Keratinocyte (primary cell): ENCODE measurements around the gene ABI1. TPM values are rescaled to one million over a fixed set of nuclear protein-coding genes. Genes with fewer than 3 reads are reported as not detected.

ENCODE experiments used
- DNase-seq: peaks from one replicate; pipeline ENCODE4 v3.0.0-alpha.2; 2011; ENCODE audit warnings: low read depth, missing footprints, low spot score
- FAIRE-seq: peaks from 2 replicates; lab custom pipeline; 2011; peaks lifted over from hg19 to GRCh38; lab: Jason Lieb, UNC
- H2AFZ ChIP-seq: 2 replicates; pipeline ENCODE4 v1.6.0; 2012; ENCODE audit warnings: low read length, control low read depth, inconsistent platforms; ENCODE audit not compliant: control insufficient read depth
- H3K27ac ChIP-seq: 2 replicates; pipeline ENCODE4 v1.5.1; 2011; ENCODE audit warnings: low read length; ENCODE audit not compliant: control insufficient read depth, insufficient read depth
- H3K27me3 ChIP-seq: 3 replicates; pipeline ENCODE4 v1.6.0; 2011; ENCODE audit warnings: low read length; ENCODE audit not compliant: control insufficient read depth, insufficient read depth; ENCODE audit errors: extremely low read depth
- H3K36me3 ChIP-seq, 2 experiments: 2 replicates in 1 of 2; 3 replicates in 1 of 2; pipeline ENCODE4 v1.5.1; 2011; ENCODE audit warnings: low read length in 2 of 2, mild to moderate bottlenecking in 1 of 2; ENCODE audit not compliant: control insufficient read depth in 2 of 2, insufficient read depth in 2 of 2; ENCODE audit errors: extremely low read depth in 1 of 2
- H3K4me1 ChIP-seq: 3 replicates; pipeline ENCODE4 v1.5.1; 2011; ENCODE audit warnings: low read length; ENCODE audit not compliant: control insufficient read depth, insufficient read depth; ENCODE audit errors: extremely low read depth
- H3K4me2 ChIP-seq: 3 replicates; pipeline ENCODE4 v1.6.0; 2011; ENCODE audit warnings: low read depth, low read length; ENCODE audit not compliant: control insufficient read depth, insufficient read depth; ENCODE audit errors: extremely low read depth
- H3K4me3 ChIP-seq, 3 experiments: fragments of 200-600 bp in 1 of 3; sonication (generic) in 1 of 3; 2 replicates in 2 of 3; 3 replicates in 1 of 3; pipeline ENCODE4 v1.5.1; 2011 to 2016; ENCODE audit warnings: low read length in 3 of 3, mild to moderate bottlenecking in 3 of 3, control low read depth in 2 of 3, inconsistent platforms in 1 of 3, low read depth in 1 of 3, mixed read lengths in 1 of 3, mixed run types in 1 of 3, moderate library complexity in 1 of 3; ENCODE audit not compliant: control insufficient read depth in 2 of 3, insufficient read depth in 2 of 3; ENCODE audit errors: extremely low read depth in 1 of 3
- H3K79me2 ChIP-seq: 2 replicates; pipeline ENCODE4 v1.6.0; 2012; ENCODE audit warnings: low read length; ENCODE audit not compliant: control insufficient read depth, insufficient read depth
- H3K9ac ChIP-seq: 3 replicates; pipeline ENCODE4 v1.6.0; 2011; ENCODE audit warnings: low read length; ENCODE audit not compliant: control insufficient read depth, insufficient read depth; ENCODE audit errors: extremely low read depth
- H3K9me1 ChIP-seq: 3 replicates; pipeline ENCODE4 v1.6.0; 2011; ENCODE audit warnings: low read length; ENCODE audit not compliant: control insufficient read depth, insufficient read depth; ENCODE audit errors: extremely low read depth
- H3K9me3 ChIP-seq: 2 replicates; pipeline ENCODE4 v1.5.1; 2012; ENCODE audit warnings: low read depth, low read length; ENCODE audit not compliant: control insufficient read depth
- H4K20me1 ChIP-seq: 3 replicates; pipeline ENCODE4 v1.6.0; 2011; ENCODE audit warnings: low read length; ENCODE audit not compliant: control insufficient read depth, insufficient read depth; ENCODE audit errors: extremely low read depth
- EZH2 ChIP-seq: IDR thresholded peaks from one replicate; pipeline ENCODE4 v1.6.1; 2012; ENCODE audit warnings: inconsistent platforms, mild to moderate bottlenecking, low read length, moderate library complexity
- dilution Hi-C: fragments of 300-500 bp; cut with MboI; formaldehyde crosslinking; loops from one replicate; pipeline ENCODE4 v1.7.0; 2020; ENCODE audit warnings: low sequenced_read_pairs; ENCODE audit not compliant: extremely low pct_ligation_motif_present
- polyA plus RNA-seq, 5 experiments: library from polyadenylated mRNA; depleted of rRNA in 3 of 5; stranded (reverse) in 3 of 5; stranded (forward) in 1 of 5; unstranded in 1 of 5; fragments of >200 nt; gene quantifications; 1 replicate in 1 of 5; 2 replicates in 3 of 5; 3 replicates in 1 of 5; pipeline versions ENCODE4 v1.2.1 to v1.2.3, GENCODE V29; 2011 to 2012; ENCODE audit warnings: missing spikeins in 2 of 5, low read depth in 1 of 5, low replicate concordance in 1 of 5
- TF ChIP-seq, protein P1 (sequence below), 3 experiments: IDR thresholded peaks in 1 of 3; conservative IDR thresholded peaks in 1 of 3; optimal IDR thresholded peaks in 1 of 3; 2 replicates in 2 of 3; 3 replicates in 1 of 3; pipeline versions ENCODE3 to v1.5.1; 2011; ENCODE audit warnings: low read length in 3 of 3, mild to moderate bottlenecking in 3 of 3, moderate library complexity in 2 of 3, control low read depth in 1 of 3, inconsistent platforms in 1 of 3; ENCODE audit not compliant: insufficient read depth in 2 of 3; ENCODE audit errors: extremely low read depth in 1 of 3

ABI1 gene
- polyA plus RNA-seq, 1 donor (not counting 4 experiments of a cell fraction or from before 2014, with no cell fraction given) = 78.9 TPM

DNA sequence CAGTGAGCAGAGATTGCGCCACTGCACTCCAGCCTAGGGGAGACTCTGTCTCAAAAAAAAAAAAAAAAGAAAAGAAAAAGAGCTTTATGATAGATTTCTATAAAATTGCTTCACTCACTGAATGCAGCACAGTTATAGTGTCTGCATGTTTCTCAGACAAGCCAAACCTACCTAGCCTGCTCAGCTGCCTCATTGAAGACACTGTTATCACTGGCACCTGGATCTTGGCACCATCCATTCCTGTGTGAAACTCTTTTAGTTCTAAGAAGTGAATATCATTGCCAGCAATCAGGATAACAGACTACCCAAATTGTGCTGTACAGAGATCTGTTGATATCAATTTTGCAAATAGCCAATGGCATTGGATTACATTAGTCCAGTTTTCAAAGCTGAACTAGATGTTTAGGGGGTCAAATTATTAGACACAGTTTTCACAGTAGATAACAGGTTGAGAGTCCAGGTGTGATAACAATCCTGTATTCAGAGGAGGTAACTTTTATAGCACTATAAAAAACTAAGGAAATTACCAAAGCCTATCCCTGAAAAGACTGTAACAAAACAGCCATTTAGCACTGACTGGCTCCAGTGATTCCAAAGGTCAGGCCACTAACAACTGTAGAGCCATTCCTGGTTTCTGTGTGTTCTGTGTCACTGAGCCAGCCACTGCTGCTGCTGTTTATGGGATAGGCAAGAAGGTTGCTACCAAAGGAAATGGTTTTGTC lies 146.2 kb downstream of the ABI1 start:
- dilution Hi-C loops = no loop called here
- no peak for FAIRE-seq

DNA sequence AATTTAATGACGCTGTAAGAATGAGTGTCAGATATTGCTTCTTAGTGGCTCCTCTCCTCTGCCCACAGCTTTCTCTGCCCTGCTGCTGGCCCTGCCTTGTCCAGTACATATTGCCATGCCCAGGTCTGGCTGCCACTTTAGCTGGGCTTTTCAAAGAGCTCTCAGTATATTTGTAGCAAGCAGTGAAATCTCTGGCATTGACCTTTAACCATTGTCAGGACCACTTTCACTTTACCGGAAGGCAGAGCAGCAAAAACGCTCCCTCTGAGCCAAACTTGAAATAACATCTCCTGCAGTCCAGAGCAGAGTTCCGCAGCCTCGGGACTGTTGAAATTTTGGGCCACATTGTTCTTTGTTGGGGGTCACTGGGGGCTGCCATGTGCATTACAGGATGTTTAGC lies 149.4 kb downstream of the ABI1 start:
- dilution Hi-C loops = no loop called here
- TF ChIP-seq EZH2 = no peak
- TF ChIP-seq, protein P1, sequence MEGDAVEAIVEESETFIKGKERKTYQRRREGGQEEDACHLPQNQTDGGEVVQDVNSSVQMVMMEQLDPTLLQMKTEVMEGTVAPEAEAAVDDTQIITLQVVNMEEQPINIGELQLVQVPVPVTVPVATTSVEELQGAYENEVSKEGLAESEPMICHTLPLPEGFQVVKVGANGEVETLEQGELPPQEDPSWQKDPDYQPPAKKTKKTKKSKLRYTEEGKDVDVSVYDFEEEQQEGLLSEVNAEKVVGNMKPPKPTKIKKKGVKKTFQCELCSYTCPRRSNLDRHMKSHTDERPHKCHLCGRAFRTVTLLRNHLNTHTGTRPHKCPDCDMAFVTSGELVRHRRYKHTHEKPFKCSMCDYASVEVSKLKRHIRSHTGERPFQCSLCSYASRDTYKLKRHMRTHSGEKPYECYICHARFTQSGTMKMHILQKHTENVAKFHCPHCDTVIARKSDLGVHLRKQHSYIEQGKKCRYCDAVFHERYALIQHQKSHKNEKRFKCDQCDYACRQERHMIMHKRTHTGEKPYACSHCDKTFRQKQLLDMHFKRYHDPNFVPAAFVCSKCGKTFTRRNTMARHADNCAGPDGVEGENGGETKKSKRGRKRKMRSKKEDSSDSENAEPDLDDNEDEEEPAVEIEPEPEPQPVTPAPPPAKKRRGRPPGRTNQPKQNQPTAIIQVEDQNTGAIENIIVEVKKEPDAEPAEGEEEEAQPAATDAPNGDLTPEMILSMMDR (optimal IDR thresholded peaks at IDR 0.05 in 1 of 3, IDR thresholded peaks at IDR 0.05 in 1 of 3, conservative IDR thresholded peaks at IDR 0.05 in 1 of 3; ENCODE audit: extremely low read depth in 1 of 3, insufficient read depth in 2 of 3, low read length in 3 of 3) = no peak
- Histone ChIP-seq H3K4me3 (no peak overlapping the region), H3K27me3 (no peaks in the 10 kb centered on the region), H4K20me1 (no peaks in the 10 kb centered on the region), H3K9ac (no peak overlapping the region), H3K79me2 (peaks cover 2% of the 10 kb centered on the region), H3K9me1 (no peaks in the 10 kb centered on the region), H3K4me2 (no peak overlapping the region), H3K36me3 (peaks cover 18 to 20% of the 10 kb centered on the region in 2 experiments), H3K27ac (no peak overlapping the region), H3K4me1 (no peaks in the 10 kb centered on the region), H2AFZ (no peak overlapping the region), H3K9me3 (no peaks in the 10 kb centered on the region)
- DNase-seq = no peak
- no peak for FAIRE-seq

More for the DNA sequence above, 146.2 kb downstream of the ABI1 start:
- H2AFZ ChIP-seq = no peak overlapping the region
- H3K9me3 ChIP-seq = no peaks in the 10 kb centered on the region
- TF ChIP-seq EZH2 = no peak
- TF ChIP-seq, protein P1 (optimal IDR thresholded peaks at IDR 0.05 in 1 of 3, IDR thresholded peaks at IDR 0.05 in 1 of 3, conservative IDR thresholded peaks at IDR 0.05 in 1 of 3; ENCODE audit: extremely low read depth in 1 of 3, insufficient read depth in 2 of 3, low read length in 3 of 3) = no peak
- DNase-seq = no peak
- peaks cover 2% of the 10 kb centered on the region for H3K79me2 ChIP-seq
- H4K20me1 ChIP-seq = no peaks in the 10 kb centered on the region
- H3K9me1 ChIP-seq = no peaks in the 10 kb centered on the region
- H3K4me3 ChIP-seq = no peak overlapping the region
- H3K4me1 ChIP-seq = no peaks in the 10 kb centered on the region
- H3K9ac ChIP-seq = no peak overlapping the region
- H3K27ac ChIP-seq = no peak overlapping the region
- no peaks in the 10 kb centered on the region for H3K27me3 ChIP-seq
- H3K4me2 ChIP-seq = no peak overlapping the region
- H3K36me3 ChIP-seq = peaks cover 3 to 10% of the 10 kb centered on the region in 2 experiments
